KMS-11 (cell line): ENCODE data around the gene LNPEP.

ENCODE experiments used
- H2AFZ ChIP-seq: fragments of 200-600 bp; sonication (generic); 2 replicates; pipeline ENCODE4 v1.6.1; 2016; ENCODE audit warnings: antibody characterized with exemption, mixed run types, low read depth
- H3K27ac ChIP-seq: fragments of 200-600 bp; sonication (generic); 2 replicates; pipeline ENCODE4 v1.6.1; 2016; ENCODE audit warnings: mild to moderate bottlenecking, mixed run types
- H3K27me3 ChIP-seq: fragments of 200-600 bp; sonication (generic); 2 replicates; pipeline ENCODE4 v1.6.1; 2017; ENCODE audit warnings: mild to moderate bottlenecking, low read depth, mixed run types, moderate library complexity; ENCODE audit not compliant: insufficient read depth
- H3K36me3 ChIP-seq: fragments of 200-600 bp; sonication (generic); 2 replicates; pipeline ENCODE4 v1.6.1; 2017; ENCODE audit warnings: mild to moderate bottlenecking, mixed run types; ENCODE audit not compliant: insufficient read depth
- H3K4me1 ChIP-seq: fragments of 200-600 bp; sonication (generic); 2 replicates; pipeline ENCODE4 v1.6.1; 2016; ENCODE audit warnings: mild to moderate bottlenecking, low read depth, mixed run types; ENCODE audit not compliant: poor library complexity, severe bottlenecking
- H3K4me2 ChIP-seq: fragments of 200-600 bp; sonication (generic); 2 replicates; pipeline ENCODE4 v1.7.0; 2016; ENCODE audit warnings: mild to moderate bottlenecking, mixed run types
- H3K4me3 ChIP-seq: fragments of 200-600 bp; sonication (generic); IDR thresholded peaks from 2 replicates; pipeline ENCODE4 v1.6.1; 2017; ENCODE audit warnings: low read depth, low read length, mixed read lengths; ENCODE audit not compliant: insufficient read depth
- H3K79me2 ChIP-seq: fragments of 200-600 bp; sonication (generic); 2 replicates; pipeline ENCODE4 v1.6.1; 2016; ENCODE audit warnings: low read depth, mixed run types; ENCODE audit not compliant: insufficient read depth
- H3K9ac ChIP-seq: fragments of 200-600 bp; sonication (generic); 2 replicates; pipeline ENCODE4 v1.6.1; 2016; ENCODE audit warnings: mild to moderate bottlenecking, mixed run types
- H4K20me1 ChIP-seq: fragments of 200-600 bp; sonication (generic); 2 replicates; pipeline ENCODE4 v1.6.1; 2016; ENCODE audit warnings: mild to moderate bottlenecking, mixed run types; ENCODE audit not compliant: insufficient read depth
- TF ChIP-seq, protein P1 (sequence below): fragments of 200-600 bp; sonication (generic); conservative IDR thresholded peaks from 2 replicates; pipeline ENCODE4 v1.6.1; 2017; ENCODE audit warnings: low read depth, mild to moderate bottlenecking, antibody characterized with exemption, low read length, moderate library complexity, mixed read lengths

Gene LNPEP

DNA sequence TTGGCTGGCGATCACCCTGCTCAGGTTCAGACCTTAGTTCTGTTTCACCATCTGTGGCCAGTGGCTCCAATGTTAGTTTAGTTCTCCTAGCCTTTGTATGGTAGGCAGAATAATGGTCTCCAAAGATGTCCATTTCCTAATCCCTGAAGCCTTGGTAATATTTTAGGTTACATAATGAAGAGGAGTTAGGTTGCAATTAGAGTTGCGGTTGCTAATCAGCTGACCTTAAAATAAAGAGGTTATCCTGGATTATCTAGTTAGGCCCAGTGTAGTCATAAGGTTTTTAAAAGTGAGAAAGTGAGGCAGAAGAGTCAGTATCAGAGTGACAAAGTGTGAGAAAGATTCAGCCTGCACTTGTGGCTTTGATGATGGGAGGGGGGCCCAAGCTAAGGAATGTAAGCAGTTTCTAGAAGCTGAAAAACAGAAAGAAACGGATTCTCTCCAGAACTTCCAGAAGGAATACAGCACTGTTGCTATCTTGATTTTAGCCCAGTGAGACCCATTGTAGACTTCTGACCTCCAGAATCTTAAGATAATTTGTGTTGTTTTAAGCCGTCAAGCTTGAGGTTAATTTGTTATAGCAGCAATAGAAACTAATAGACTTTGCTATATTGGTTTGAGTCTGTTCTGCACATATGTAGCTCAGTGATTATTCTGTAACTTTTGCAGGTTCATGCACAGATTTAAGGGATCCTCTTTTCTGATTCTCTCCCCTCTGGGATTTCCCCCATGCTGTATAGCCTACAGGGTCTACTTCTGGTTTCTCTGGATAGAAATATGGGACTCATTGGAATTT is 21.6 kb downstream of the LNPEP start:
- peaks cover 62% of the 10 kb centered on the region for H3K4me1 ChIP-seq

DNA sequence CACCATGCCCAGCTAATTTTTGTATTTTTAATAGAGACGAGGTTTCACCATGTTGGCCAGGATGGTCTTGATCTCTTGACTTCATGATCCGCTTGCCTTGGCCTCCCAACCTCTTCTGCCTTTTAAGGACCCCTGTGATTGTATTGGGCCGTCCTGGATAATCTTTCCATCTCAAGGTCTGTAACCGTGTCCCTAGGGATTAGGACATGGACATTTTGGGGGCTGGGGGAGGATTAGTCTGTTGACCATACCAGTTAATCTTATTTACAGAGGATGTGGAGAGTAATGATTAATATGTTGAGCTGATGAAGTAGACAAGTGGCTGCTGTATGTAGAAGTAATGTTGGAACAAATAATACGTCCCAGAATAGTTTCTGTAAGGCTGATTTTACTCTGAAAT is 23.1 kb downstream of the LNPEP start:
- no peak overlapping the region for H2AFZ ChIP-seq
- TF ChIP-seq, protein P1, sequence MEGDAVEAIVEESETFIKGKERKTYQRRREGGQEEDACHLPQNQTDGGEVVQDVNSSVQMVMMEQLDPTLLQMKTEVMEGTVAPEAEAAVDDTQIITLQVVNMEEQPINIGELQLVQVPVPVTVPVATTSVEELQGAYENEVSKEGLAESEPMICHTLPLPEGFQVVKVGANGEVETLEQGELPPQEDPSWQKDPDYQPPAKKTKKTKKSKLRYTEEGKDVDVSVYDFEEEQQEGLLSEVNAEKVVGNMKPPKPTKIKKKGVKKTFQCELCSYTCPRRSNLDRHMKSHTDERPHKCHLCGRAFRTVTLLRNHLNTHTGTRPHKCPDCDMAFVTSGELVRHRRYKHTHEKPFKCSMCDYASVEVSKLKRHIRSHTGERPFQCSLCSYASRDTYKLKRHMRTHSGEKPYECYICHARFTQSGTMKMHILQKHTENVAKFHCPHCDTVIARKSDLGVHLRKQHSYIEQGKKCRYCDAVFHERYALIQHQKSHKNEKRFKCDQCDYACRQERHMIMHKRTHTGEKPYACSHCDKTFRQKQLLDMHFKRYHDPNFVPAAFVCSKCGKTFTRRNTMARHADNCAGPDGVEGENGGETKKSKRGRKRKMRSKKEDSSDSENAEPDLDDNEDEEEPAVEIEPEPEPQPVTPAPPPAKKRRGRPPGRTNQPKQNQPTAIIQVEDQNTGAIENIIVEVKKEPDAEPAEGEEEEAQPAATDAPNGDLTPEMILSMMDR: no peak
- no peak overlapping the region for H3K9ac ChIP-seq
- H3K27me3 ChIP-seq: no peaks in the 10 kb centered on the region
- no peak overlapping the region for H3K27ac ChIP-seq
- peaks cover 48% of the 10 kb centered on the region; the same call in 1 of the 2 replicates for H3K79me2 ChIP-seq
- H3K4me2 ChIP-seq: no peak overlapping the region
- no peaks in the 10 kb centered on the region; the same call in 1 of the 2 replicates for H4K20me1 ChIP-seq
- H3K36me3 ChIP-seq: no peaks in the 10 kb centered on the region
- no peak overlapping the region for H3K4me3 ChIP-seq
- H3K4me1 ChIP-seq: peaks cover 77% of the 10 kb centered on the region

More for the DNA sequence above, 21.6 kb downstream of the LNPEP start:
- no peaks in the 10 kb centered on the region for H3K27me3 ChIP-seq
- H2AFZ ChIP-seq: no peak overlapping the region
- H3K27ac ChIP-seq: peak overlapping the region; percentile 11; the same call in 1 of the 2 replicates
- H3K79me2 ChIP-seq: peaks cover 51% of the 10 kb centered on the region; the same call in 1 of the 2 replicates
- no peaks in the 10 kb centered on the region for H4K20me1 ChIP-seq
- H3K36me3 ChIP-seq: no peaks in the 10 kb centered on the region
- TF ChIP-seq, protein P1: no peak
- H3K4me2 ChIP-seq: peak overlapping the region; percentile 50
- H3K9ac ChIP-seq: no peak overlapping the region
- H3K4me3 ChIP-seq: no peak overlapping the region

DNA sequence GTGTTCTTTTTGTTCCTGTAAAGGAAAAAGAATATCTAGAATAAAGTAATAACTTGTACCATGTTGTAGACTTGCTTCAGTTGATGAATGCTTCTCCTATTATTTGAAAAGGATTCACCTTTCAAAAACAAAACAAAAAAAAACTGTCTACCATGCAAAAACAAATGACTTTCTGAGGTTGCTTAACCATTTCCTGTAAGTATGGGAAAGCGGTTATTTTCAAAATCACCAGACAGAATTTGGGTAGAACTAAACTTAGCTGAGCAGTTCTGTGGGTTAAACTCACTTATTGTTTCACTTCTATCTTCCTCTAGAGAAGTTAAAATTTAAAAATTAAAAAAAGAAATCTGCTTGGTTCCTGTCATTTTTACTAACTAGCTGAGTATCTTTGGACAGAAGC is 25.2 kb downstream of the LNPEP start:
- no peaks in the 10 kb centered on the region; the same call in 1 of the 2 replicates for H4K20me1 ChIP-seq
- H3K4me1 ChIP-seq: peaks cover 83% of the 10 kb centered on the region
- no peak overlapping the region for H3K9ac ChIP-seq
- no peak overlapping the region for H3K4me3 ChIP-seq
- no peaks in the 10 kb centered on the region for H3K27me3 ChIP-seq
- H3K27ac ChIP-seq: peak overlapping the region; percentile 23; the same call in 1 of the 2 replicates
- H3K79me2 ChIP-seq: peaks cover 44% of the 10 kb centered on the region; the same call in 1 of the 2 replicates
- H3K36me3 ChIP-seq: no peaks in the 10 kb centered on the region
- TF ChIP-seq, protein P1: no peak
- H2AFZ ChIP-seq: no peak overlapping the region
- H3K4me2 ChIP-seq: peak overlapping the region; percentile 44

DNA sequence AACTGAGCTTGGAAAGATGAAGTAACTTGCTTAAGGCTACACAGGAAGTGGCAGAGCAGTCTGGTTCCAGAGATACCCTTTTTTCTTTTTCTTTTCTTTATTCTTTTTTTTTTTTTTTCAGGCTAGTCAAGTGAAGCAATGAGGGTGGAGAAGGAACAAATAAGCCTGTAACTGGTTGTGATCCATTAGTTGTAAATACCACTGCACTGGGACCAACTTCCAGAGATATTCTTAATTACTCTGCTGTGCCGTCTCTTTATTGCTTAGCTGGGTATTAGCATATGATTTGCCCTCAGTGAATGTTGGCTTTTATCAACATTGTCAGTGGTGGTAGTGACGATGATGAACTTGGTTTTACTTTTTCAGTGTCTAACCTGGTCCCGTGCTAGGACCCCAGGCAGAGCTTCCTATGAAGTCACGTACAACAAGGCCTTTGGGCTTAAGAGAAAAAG is 26.7 kb downstream of the LNPEP start:
- H3K9ac ChIP-seq: no peak overlapping the region
- H3K79me2 ChIP-seq: peaks cover 39% of the 10 kb centered on the region; the same call in 1 of the 2 replicates
- H3K36me3 ChIP-seq: no peaks in the 10 kb centered on the region
- H4K20me1 ChIP-seq: no peaks in the 10 kb centered on the region; the same call in 1 of the 2 replicates
- H3K4me1 ChIP-seq: peaks cover 69% of the 10 kb centered on the region
- H3K4me2 ChIP-seq: peak overlapping the region; percentile 13; the same call in 1 of the 2 replicates
- H2AFZ ChIP-seq: no peak overlapping the region
- H3K27me3 ChIP-seq: no peaks in the 10 kb centered on the region
- H3K4me3 ChIP-seq: no peak overlapping the region
- H3K27ac ChIP-seq: peak overlapping the region; percentile 4
- TF ChIP-seq, protein P1: no peak
